ENCODE measurements around the gene NTNG2.
A peak's percentile ranks its signal among the peaks of the same experiment; 100 is the strongest.

The NTNG2 gene

DNA sequence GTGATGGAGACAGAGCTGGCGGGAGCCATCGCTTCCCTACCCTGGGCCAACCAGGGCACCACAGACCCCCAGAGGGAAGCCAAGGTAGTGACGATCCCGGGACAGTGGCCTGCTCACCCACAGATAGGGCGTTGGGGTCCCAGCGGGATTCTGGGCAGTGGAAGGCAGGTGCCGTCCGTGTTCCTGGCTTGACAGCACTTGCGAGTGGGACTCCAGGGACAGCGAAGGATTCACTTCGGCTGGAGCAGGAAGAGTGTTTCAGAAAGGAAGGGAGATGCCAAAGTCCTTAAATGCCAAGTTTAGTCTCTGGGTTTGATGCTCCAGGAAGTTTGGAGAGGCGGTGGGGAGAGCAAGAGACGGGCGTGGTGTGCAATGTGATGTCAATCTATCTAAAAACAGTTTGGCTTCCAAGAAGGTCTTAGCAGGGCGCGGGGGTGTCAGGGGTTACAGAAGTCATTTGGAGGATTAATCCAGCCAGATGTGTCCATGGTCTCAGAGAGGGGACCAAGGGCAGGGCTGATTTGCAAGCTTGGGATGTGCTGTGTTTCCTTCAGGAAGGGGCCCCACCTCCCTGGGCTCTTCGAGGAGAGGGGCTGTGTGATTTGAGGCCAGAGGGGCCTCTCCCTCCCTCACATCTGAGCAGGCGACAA, 74.9 kb downstream of the NTNG2 start:
- TF ChIP-seq, protein P1, sequence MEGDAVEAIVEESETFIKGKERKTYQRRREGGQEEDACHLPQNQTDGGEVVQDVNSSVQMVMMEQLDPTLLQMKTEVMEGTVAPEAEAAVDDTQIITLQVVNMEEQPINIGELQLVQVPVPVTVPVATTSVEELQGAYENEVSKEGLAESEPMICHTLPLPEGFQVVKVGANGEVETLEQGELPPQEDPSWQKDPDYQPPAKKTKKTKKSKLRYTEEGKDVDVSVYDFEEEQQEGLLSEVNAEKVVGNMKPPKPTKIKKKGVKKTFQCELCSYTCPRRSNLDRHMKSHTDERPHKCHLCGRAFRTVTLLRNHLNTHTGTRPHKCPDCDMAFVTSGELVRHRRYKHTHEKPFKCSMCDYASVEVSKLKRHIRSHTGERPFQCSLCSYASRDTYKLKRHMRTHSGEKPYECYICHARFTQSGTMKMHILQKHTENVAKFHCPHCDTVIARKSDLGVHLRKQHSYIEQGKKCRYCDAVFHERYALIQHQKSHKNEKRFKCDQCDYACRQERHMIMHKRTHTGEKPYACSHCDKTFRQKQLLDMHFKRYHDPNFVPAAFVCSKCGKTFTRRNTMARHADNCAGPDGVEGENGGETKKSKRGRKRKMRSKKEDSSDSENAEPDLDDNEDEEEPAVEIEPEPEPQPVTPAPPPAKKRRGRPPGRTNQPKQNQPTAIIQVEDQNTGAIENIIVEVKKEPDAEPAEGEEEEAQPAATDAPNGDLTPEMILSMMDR (IDR thresholded peaks at IDR 0.05; ENCODE audit: low read depth, low read length) = no peak
- no peak overlapping the region for H3K4me3 ChIP-seq (replicated peaks in 1 of 2; ENCODE audit: low read depth in 2 of 2, low read length in 2 of 2)

DNA sequence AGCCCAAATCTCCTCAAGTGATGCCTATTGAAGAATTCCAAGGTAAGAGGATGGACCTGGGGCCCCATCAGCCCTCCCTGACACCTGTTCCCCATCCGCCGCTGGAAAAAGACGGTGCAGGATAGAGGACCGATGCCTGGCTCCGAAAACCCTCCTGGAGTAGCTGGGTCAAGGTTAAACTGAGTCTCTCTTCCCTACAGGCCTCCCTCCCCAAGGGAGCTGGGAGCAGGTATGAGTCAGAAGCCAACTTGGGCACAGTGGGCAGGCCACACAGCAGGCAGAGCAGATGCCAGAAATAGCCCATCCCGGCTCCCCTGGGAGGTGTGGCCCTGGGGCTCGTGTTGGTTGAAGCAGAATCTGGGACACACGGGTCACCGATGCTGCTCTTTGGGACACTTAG, 75.6 kb downstream of the NTNG2 start:
- H3K4me3 ChIP-seq (replicated peaks in 1 of 2; ENCODE audit: low read depth in 2 of 2, low read length in 2 of 2) = no peak overlapping the region
- no peak for DNase-seq (ENCODE audit: low read depth in 2 of 2)
- TF ChIP-seq, protein P1 (IDR thresholded peaks at IDR 0.05; ENCODE audit: low read depth, low read length) = no peak

More for the DNA sequence above, 74.9 kb downstream of the NTNG2 start:
- no peak for DNase-seq (ENCODE audit: low read depth in 2 of 2)

DNA sequence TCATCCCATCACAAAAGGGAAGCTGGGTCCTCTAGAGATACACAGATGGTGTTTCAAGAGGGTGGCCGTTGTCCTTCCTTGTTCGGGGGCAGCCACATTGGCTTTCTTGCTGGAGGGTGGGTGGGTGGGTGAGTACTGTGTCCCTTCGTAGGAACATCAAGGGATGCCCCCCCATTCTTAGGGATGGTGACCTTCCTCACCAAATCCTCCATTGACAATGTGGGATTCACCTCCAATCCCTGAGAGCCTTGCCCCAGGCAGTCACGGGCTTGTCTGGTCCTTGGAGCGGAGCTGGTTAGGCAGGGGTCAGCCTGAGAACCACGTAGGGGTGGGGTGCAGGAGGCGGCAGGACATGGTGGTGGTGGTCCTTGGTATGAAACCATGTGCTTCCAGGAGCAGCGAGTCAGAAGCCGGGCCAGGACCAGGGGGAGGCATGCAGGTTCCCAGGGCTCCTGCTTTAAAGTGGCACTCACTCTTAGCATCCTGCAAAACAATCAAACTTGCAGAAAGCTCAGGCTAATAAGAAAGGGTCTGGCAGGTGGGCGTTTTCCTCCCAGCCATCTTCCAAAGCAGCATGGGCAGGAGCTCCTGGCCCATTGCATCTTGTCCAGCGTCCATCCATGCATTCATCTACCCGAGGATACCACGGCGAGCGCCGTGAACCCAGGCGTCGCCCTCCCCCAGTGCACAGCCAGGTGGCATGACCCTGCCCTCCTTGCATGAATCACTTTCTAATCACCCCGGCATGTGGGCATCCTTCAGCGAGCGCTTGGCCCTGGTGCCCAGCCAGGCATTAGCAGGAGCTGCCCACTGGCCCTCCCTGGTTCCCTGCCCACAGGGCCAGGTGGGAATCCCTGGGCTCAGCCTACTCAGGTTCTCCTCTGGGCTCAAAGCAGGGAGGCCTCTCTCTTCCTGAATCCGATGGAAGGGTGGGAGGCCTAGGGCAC, 76.4 kb downstream of the NTNG2 start:
- TF ChIP-seq, protein P1 (IDR thresholded peaks at IDR 0.05; ENCODE audit: low read depth, low read length) = no peak
- DNase-seq (ENCODE audit: low read depth in 2 of 2) = no peak
- no peak overlapping the region for H3K4me3 ChIP-seq (replicated peaks in 1 of 2; ENCODE audit: low read depth in 2 of 2, low read length in 2 of 2)

DNA sequence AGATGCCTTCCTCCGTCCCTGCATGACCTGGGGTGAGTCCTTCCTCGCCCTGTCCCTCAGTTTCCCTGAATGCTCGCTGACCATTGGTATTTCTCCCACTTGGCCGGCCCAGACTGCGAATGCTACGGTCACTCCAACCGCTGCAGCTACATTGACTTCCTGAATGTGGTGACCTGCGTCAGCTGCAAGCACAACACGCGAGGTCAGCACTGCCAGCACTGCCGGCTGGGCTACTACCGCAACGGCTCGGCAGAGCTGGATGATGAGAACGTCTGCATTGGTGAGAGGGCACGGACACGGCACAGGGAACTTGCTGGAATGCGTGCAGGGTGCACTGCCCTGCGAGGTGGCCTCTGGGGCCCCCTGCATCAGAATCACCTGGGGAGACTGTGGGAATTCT, 77.1 kb downstream of the NTNG2 start:
- TF ChIP-seq, protein P1 (IDR thresholded peaks at IDR 0.05; ENCODE audit: low read depth, low read length) = no peak
- no peak for DNase-seq (ENCODE audit: low read depth in 2 of 2)
- H3K4me3 ChIP-seq (replicated peaks in 1 of 2; ENCODE audit: low read depth in 2 of 2, low read length in 2 of 2) = no peak overlapping the region

DNA sequence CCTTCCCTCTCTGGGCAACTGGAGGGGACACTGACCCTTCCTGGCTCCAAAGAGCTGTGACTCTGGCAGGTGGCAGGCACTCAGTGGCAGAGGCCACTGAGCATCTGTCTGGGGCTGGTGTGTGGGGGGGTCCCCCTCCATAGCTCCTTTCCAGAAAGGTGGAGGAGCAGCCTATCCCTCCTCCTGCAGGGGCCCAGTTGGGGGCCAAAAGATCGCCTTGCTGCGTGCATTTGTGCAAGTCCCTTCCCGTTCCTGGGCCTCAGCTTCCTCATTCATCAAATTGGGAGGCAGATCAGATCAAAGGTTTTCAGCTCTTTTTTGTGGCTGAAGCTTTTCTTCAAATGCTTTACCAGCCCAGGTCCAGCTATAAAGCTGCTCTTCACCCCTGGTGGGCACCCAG, 77.7 kb downstream of the NTNG2 start:
- no peak for DNase-seq (ENCODE audit: low read depth in 2 of 2)
- H3K4me3 ChIP-seq (replicated peaks in 1 of 2; ENCODE audit: low read depth in 2 of 2, low read length in 2 of 2) = no peak overlapping the region
- TF ChIP-seq, protein P1 (IDR thresholded peaks at IDR 0.05; ENCODE audit: low read depth, low read length) = no peak

DNA sequence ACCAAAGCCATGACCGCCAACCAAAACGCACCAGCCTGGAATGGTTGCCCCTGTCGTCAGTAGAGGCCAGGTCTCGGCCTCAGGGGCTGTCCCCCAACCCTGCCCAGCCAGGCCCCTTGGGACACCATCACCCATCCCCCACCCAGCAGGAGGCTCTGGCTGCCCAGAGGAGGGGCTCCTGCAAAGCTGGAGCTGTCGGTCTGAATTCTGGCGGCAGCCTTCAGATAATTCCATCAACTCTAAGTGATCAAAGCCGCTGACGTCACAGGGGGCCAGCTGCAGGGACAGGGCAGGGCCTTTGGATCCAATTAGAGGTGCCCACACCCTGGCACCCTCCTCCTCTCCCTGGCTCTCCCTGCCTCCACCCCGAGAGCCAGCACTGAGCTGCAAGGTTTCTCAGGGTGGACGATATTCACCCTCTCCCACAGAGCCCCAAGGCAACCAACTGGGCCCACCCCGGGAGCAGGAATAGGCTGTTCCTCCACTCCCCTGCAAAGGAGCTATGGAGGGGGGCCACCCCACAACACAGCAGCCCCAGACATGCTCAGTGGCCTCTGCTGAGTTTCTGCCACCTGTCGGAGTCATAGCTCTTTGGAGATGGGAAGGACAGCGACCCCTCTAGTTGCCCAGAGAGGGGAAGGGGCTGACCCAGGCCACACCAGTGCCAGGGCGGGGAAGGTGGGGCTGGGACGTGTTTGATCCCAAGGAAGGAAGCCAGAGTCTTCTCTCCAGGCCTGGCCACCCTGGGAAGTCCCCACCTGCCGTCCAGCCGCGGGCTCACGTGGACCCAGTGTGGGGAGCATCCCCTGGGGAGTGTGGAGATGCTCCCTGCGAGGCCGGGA, 78.4 kb downstream of the NTNG2 start:
- peak overlapping the region; percentile 21 to 57 for H3K4me3 ChIP-seq (replicated peaks in 1 of 2; ENCODE audit: low read depth in 2 of 2, low read length in 2 of 2)
- TF ChIP-seq, protein P1 (IDR thresholded peaks at IDR 0.05; ENCODE audit: low read depth, low read length) = no peak
- no peak for DNase-seq (ENCODE audit: low read depth in 2 of 2)

All from cardiac fibroblast (primary cell).